GM12878 (cell line): ENCODE data around the gene ASPG.

ENCODE experiments used
- CBX5 ChIP-seq: sonication (generic); IDR thresholded peaks from 2 replicates; pipeline ENCODE4 v1.6.1; 2016; ENCODE audit warnings: low read depth, moderate library complexity, mild to moderate bottlenecking, inconsistent platforms
- CREM ChIP-seq: IDR thresholded peaks from 2 replicates; pipeline ENCODE4 v1.6.1; 2014; ENCODE audit warnings: antibody characterized with exemption, low read depth
- CTCF ChIP-seq, 3 experiments: IDR thresholded peaks in 2 of 3; conservative IDR thresholded peaks in 1 of 3; 2 replicates each; pipeline ENCODE4 v1.5.1; 2011; ENCODE audit warnings: low read depth in 3 of 3, low read length in 3 of 3, mild to moderate bottlenecking in 3 of 3, control low read depth in 2 of 3, moderate library complexity in 2 of 3, inconsistent platforms in 1 of 3, mixed read lengths in 1 of 3; ENCODE audit not compliant: control insufficient read depth in 2 of 3, insufficient read depth in 1 of 3; ENCODE audit errors: extremely low read depth in 1 of 3
- FOXM1 ChIP-seq: IDR thresholded peaks from 2 replicates; pipeline ENCODE4 v1.6.1; 2012; ENCODE audit warnings: low read depth, mild to moderate bottlenecking, inconsistent platforms, low read length, moderate library complexity
- POLR2A ChIP-seq: IDR thresholded peaks from 2 replicates; pipeline ENCODE4 v1.6.1; 2011; ENCODE audit warnings: low read depth, mild to moderate bottlenecking, low read length
- TBL1XR1 ChIP-seq: IDR thresholded peaks from 2 replicates; pipeline ENCODE4 v1.6.1; 2012; ENCODE audit warnings: low read depth, low read length, improper control_type of control experiment
- TF ChIP-seq, protein P1 (sequence below): IDR thresholded peaks from 2 replicates; pipeline ENCODE4 v1.6.1; 2012; ENCODE audit warnings: low read depth, low read length, improper control_type of control experiment

- TF ChIP-seq FOXM1: no peak
- TF ChIP-seq CTCF (IDR thresholded peaks at IDR 0.05 in 2 of 3, conservative IDR thresholded peaks at IDR 0.05 in 1 of 3; ENCODE audit: control insufficient read depth in 2 of 3, extremely low read depth in 1 of 3, insufficient read depth in 1 of 3, low read depth in 3 of 3, low read length in 3 of 3): no peak
- TF ChIP-seq, protein P1, sequence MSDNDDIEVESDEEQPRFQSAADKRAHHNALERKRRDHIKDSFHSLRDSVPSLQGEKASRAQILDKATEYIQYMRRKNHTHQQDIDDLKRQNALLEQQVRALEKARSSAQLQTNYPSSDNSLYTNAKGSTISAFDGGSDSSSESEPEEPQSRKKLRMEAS: no peak
- TF ChIP-seq CBX5: no peak
- no peak for TF ChIP-seq POLR2A
- no peak for TF ChIP-seq TBL1XR1
- TF ChIP-seq CREM: no peak
Measured at GRCh38 chr14:104086210-104086660, 735 bp downstream of the ASPG start.
